HEK293 (cell line): ENCODE measurements around the gene CCDC116.
"Not testable (repeated sequence)": the region's sequence is repeated elsewhere in the genome, so short reads cannot be mapped to it uniquely, and the experiment has no call there.

Experiments
- CTCF ChIA-PET: fragments of 350-600 bp; formaldehyde crosslinking; extraction: SDS; loops from one replicate; lab custom pipeline; 2021; ENCODE audit warnings: antibody characterized with exemption; lab: Yijun Ruan, JAX
- POLR2A ChIA-PET: fragments of 300-600 bp; formaldehyde crosslinking; extraction: SDS; loops from one replicate; lab custom pipeline; 2020; ENCODE audit warnings: antibody characterized with exemption, inconsistent platforms; lab: Yijun Ruan, JAX
- H3K27ac ChIP-seq: fragments of 200-500 bp; sonication (Bioruptor generic); 2 replicates; pipeline ENCODE4 v1.5.1; 2014; ENCODE audit warnings: low read depth, low read length, control low read depth, inconsistent platforms; ENCODE audit errors: extremely low read depth
- H3K36me3 ChIP-seq, 2 experiments: fragments of 200-500 bp in 1 of 2; sonication (Bioruptor generic) in 1 of 2; 1 replicate in 1 of 2; 2 replicates in 1 of 2; pipeline ENCODE4 v1.5.1; 2014 to 2017; ENCODE audit warnings: inconsistent platforms in 2 of 2, low read length in 2 of 2; ENCODE audit not compliant: control insufficient read depth in 2 of 2, insufficient read depth in 1 of 2
- H3K4me1 ChIP-seq: fragments of 200-500 bp; sonication (Bioruptor generic); 2 replicates; pipeline ENCODE4 v1.5.1; 2014; ENCODE audit warnings: mild to moderate bottlenecking, low read length, inconsistent platforms; ENCODE audit not compliant: control insufficient read depth, insufficient read depth
- H3K4me3 ChIP-seq: 2 replicates; pipeline ENCODE4 v1.5.1; 2011; ENCODE audit warnings: low read depth, mild to moderate bottlenecking, control low read depth, low read length, moderate library complexity
- H3K9me3 ChIP-seq: fragments of 200-500 bp; sonication (Bioruptor generic); 2 replicates; pipeline ENCODE4 v1.5.1; 2014; ENCODE audit warnings: low read depth, low read length, inconsistent platforms; ENCODE audit not compliant: control insufficient read depth, insufficient read depth
- EGR2 ChIP-seq: fragments of 450-650 bp; formaldehyde crosslinking; IDR thresholded peaks from 2 replicates; pipeline ENCODE4 v1.5.1; 2016; ENCODE audit warnings: low read depth, missing biosample characterization, missing genetic modification characterization
- MYNN ChIP-seq: fragments of 450-650 bp; formaldehyde crosslinking; IDR thresholded peaks from 2 replicates; pipeline ENCODE4 v1.5.1; 2016; ENCODE audit warnings: missing biosample characterization, missing genetic modification characterization, borderline replicate concordance
- SP7 ChIP-seq: fragments of 450-650 bp; formaldehyde crosslinking; IDR thresholded peaks from 2 replicates; pipeline ENCODE4 v1.5.1; 2016; ENCODE audit warnings: missing biosample characterization, missing genetic modification characterization
- ZBTB17 ChIP-seq: fragments of 450-650 bp; formaldehyde crosslinking; IDR thresholded peaks from 2 replicates; pipeline ENCODE4 v1.5.1; 2016; ENCODE audit warnings: missing biosample characterization, missing genetic modification characterization
- ZBTB48 ChIP-seq: fragments of 450-650 bp; formaldehyde crosslinking; IDR thresholded peaks from 2 replicates; pipeline ENCODE4 v1.5.1; 2016; ENCODE audit warnings: missing biosample characterization, missing genetic modification characterization
- ZNF121 ChIP-seq: fragments of 450-650 bp; formaldehyde crosslinking; IDR thresholded peaks from 2 replicates; pipeline ENCODE4 v1.5.1; 2016; ENCODE audit warnings: missing biosample characterization, missing genetic modification characterization
- ZNF529 ChIP-seq: fragments of 450-650 bp; formaldehyde crosslinking; IDR thresholded peaks from 2 replicates; pipeline ENCODE4 v1.5.1; 2017; ENCODE audit warnings: missing genetic modification characterization, missing biosample characterization; ENCODE audit not compliant: insufficient replicate concordance
- ZNF555 ChIP-seq: fragments of 450-650 bp; formaldehyde crosslinking; conservative IDR thresholded peaks from 2 replicates; pipeline ENCODE4 v1.5.1; 2017; ENCODE audit warnings: missing biosample characterization, mild to moderate bottlenecking, missing genetic modification characterization, inconsistent platforms
- ZNF629 ChIP-seq: fragments of 450-650 bp; formaldehyde crosslinking; IDR thresholded peaks from 2 replicates; pipeline ENCODE4 v1.5.1; 2017; ENCODE audit warnings: missing biosample characterization, missing genetic modification characterization
- ZNF654 ChIP-seq: fragments of 450-650 bp; formaldehyde crosslinking; IDR thresholded peaks from 2 replicates; pipeline ENCODE4 v1.5.1; 2016; ENCODE audit warnings: low read depth, missing biosample characterization, missing genetic modification characterization
- ZNF701 ChIP-seq: fragments of 450-650 bp; formaldehyde crosslinking; IDR thresholded peaks from 2 replicates; pipeline ENCODE4 v1.5.1; 2016; ENCODE audit warnings: missing biosample characterization, missing genetic modification characterization
- ZSCAN16 ChIP-seq: fragments of 450-650 bp; formaldehyde crosslinking; IDR thresholded peaks from 2 replicates; pipeline ENCODE4 v1.5.1; 2016; ENCODE audit warnings: missing biosample characterization, missing genetic modification characterization
- TF ChIP-seq, protein P1 (sequence below): fragments of 450-650 bp; formaldehyde crosslinking; IDR thresholded peaks from 2 replicates; pipeline ENCODE4 v1.5.1; 2016; ENCODE audit warnings: missing biosample characterization, missing genetic modification characterization
- TF ChIP-seq, protein P2 (sequence below): fragments of 450-650 bp; formaldehyde crosslinking; IDR thresholded peaks from 2 replicates; pipeline ENCODE4 v1.5.1; 2016; ENCODE audit warnings: missing biosample characterization, missing genetic modification characterization
- TF ChIP-seq, protein P3 (sequence below): fragments of 450-650 bp; formaldehyde crosslinking; IDR thresholded peaks from 2 replicates; pipeline ENCODE4 v1.5.1; 2016; ENCODE audit warnings: missing biosample characterization, missing genetic modification characterization

The CCDC116 gene

DNA sequence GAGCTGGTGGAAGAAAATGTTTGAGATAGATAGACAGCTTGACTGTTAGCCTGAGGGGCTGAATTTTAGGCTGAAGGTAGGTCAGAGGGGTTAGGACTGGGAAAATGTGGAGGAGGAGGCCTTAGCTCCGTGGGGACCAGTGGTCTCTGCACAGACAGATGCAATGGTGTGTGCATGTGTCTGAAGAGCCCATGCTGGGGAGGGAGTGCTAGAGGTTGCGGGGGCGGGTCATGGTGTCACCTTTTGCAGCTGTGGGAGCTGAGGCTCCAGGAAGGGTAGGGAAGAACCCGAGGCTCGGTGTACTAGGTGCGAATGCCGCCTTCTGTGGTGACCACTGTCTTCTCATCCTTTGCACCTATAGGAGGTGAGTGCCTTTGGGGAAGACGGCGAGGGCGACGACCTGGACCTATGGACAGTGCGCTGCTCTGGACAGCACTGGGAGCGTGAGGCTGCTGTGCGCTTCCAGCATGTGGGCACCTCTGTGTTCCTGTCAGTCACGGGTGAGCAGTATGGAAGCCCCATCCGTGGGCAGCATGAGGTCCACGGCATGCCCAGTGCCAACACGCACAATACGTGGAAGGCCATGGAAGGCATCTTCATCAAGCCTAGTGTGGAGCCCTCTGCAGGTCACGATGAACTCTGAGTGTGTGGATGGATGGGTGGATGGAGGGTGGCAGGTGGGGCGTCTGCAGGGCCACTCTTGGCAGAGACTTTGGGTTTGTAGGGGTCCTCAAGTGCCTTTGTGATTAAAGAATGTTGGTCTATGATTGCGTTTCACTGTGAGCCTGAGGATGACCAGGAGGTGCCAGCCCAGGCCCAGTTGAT lies 11.2 kb downstream of the CCDC116 start:
- no peak for TF ChIP-seq SP7
- TF ChIP-seq ZNF529 (tag by site-specific recombination), result no peak
- TF ChIP-seq EGR2, result 0 out of 2 replicates have a peak, but pooled peaks have one; percentile 23
- TF ChIP-seq MYNN (tag by site-specific recombination), result no peak
- no peak for TF ChIP-seq ZNF629 (tag by site-specific recombination)
- no peak for TF ChIP-seq ZNF555 (tag by site-specific recombination)
- TF ChIP-seq, all 188 proteins: peak for 1
- Histone ChIP-seq H3K4me3 (no peak overlapping the region), H3K4me1 (no peaks in the 10 kb centered on the region), H3K9me3 (no peaks in the 10 kb centered on the region), H3K27ac (no peak overlapping the region), H3K36me3 (peaks cover 0 to 34% of the 10 kb centered on the region in 2 experiments; a peak in 2 of 3 replicates)
- ChIA-PET POLR2A (interaction anchor here (1.2 to 3.0 kb wide), 4 partner anchors 8 to 70 kb away, joined by 3 to 50 read pairs (median 21); partner anchors contain the start of genes CCDC116 and YDJC), CTCF (interaction anchor here (0.6 to 3.3 kb wide), 14 partner anchors 9 to 296 kb away, joined by 3 to 109 read pairs (median 5); partner anchors contain the start of genes CCDC116 and YDJC)

DNA sequence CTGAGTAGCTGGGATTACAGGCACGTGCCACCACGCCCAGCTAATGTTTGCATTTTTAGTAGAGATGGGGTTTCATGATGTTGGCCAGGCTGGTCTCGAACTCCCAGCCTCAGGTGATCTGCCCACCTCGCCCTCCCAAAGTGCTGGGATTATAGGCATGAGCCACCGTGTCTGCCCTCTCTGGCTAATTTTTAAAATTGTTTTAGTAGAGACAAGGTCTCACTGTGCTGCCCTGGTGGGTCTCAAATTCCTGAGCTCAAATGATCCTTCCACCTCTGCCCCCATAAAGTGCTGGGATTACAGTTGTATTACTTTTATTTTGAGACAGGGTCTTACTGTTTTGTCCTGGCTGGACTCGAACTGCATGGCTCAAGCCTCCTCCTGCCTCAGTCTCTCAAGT lies 13.0 kb downstream of the CCDC116 start:
- not testable (repeated sequence) for H3K4me3 ChIP-seq, H3K9me3 ChIP-seq, H3K4me1 ChIP-seq, H3K27ac ChIP-seq
- TF ChIP-seq ZNF121 (tag by site-specific recombination), result 0 out of 2 replicates have a peak, but pooled peaks have one; percentile 21
- H3K36me3 ChIP-seq, result peaks cover 0 to 43% of the 10 kb centered on the region in 2 experiments; a peak in 2 of 3 replicates
- ChIA-PET POLR2A (interaction anchor here (1.2 kb wide), 2 partner anchors 16 to 20 kb away, joined by 3 to 6 read pairs; no protein-coding TSS in a partner anchor), CTCF (interaction anchor here (0.7 to 4.5 kb wide), 5 partner anchors 9 to 58 kb away, joined by 3 to 56 read pairs (median 13); partner anchors contain the start of gene YDJC)

DNA sequence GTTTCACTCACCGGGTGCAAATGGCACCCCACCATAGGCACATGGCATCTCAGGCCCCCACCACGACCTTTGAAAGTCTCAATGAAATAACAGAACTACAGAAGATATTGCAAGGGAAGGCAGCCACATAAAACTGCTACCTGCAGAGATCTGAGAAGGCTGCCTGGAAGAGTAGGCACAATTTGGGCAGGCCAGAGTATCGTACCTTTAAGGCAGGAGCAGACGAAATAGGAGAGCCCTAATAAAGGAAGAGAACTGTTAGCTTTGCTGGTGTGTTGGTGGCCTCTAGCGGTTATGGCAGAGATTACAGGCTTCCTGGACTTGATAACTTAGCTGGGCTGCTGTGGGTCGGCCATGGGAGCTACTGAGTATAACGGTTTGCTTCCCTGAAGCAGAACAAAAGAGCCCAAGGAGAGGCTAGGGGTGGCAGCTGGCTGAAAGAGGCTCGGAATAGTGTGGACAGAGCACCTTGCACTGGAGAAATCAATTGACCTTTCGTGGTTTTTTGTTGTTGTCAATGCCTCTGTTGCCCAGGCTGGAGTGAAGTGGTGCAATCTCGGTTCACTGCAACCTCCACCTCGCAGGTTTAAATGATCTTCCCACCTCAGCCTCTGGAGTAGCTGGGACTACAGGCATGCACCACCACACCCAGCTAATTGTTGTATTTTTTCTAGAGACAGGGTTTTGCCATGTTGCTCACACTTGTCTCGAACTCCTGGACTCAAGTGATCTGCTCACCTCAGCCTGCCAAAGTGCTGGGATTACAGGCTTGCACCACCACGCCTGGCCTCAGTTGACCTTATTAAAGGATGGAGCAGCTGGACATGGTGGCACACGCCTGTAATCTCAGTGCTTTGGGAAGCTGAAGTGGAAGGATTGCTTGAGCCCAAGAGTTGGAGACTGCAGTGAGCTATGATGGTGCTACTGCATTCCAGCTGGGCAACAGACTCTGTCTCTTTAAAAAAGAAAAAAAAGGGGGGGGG lies 14.3 kb downstream of the CCDC116 start:
- Histone ChIP-seq H3K9me3 (no peaks in the 10 kb centered on the region), H3K4me3 (no peak overlapping the region), H3K36me3 (peaks cover 0 to 43% of the 10 kb centered on the region in 2 experiments; a peak in 2 of 3 replicates), H3K27ac (no peak overlapping the region), H3K4me1 (no peaks in the 10 kb centered on the region)
- POLR2A ChIA-PET, result interaction anchor here (0.8 to 1.7 kb wide), 5 partner anchors 11 to 21 kb away, joined by 3 to 7 read pairs (median 3); partner anchors contain the start of genes PPIL2 and YDJC
- TF ChIP-seq ZNF701 (tag by site-specific recombination), result no peak
- peak; percentile 93 for TF ChIP-seq ZNF654 (tag by site-specific recombination)
- TF ChIP-seq, protein P1, sequence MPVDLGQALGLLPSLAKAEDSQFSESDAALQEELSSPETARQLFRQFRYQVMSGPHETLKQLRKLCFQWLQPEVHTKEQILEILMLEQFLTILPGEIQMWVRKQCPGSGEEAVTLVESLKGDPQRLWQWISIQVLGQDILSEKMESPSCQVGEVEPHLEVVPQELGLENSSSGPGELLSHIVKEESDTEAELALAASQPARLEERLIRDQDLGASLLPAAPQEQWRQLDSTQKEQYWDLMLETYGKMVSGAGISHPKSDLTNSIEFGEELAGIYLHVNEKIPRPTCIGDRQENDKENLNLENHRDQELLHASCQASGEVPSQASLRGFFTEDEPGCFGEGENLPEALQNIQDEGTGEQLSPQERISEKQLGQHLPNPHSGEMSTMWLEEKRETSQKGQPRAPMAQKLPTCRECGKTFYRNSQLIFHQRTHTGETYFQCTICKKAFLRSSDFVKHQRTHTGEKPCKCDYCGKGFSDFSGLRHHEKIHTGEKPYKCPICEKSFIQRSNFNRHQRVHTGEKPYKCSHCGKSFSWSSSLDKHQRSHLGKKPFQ (tag by site-specific recombination), result no peak
- no peak for TF ChIP-seq ZSCAN16 (tag by site-specific recombination)
- peak; percentile 96 for TF ChIP-seq ZBTB17
- TF ChIP-seq ZNF121 (tag by site-specific recombination), result peak; percentile 96
- TF ChIP-seq, protein P2, sequence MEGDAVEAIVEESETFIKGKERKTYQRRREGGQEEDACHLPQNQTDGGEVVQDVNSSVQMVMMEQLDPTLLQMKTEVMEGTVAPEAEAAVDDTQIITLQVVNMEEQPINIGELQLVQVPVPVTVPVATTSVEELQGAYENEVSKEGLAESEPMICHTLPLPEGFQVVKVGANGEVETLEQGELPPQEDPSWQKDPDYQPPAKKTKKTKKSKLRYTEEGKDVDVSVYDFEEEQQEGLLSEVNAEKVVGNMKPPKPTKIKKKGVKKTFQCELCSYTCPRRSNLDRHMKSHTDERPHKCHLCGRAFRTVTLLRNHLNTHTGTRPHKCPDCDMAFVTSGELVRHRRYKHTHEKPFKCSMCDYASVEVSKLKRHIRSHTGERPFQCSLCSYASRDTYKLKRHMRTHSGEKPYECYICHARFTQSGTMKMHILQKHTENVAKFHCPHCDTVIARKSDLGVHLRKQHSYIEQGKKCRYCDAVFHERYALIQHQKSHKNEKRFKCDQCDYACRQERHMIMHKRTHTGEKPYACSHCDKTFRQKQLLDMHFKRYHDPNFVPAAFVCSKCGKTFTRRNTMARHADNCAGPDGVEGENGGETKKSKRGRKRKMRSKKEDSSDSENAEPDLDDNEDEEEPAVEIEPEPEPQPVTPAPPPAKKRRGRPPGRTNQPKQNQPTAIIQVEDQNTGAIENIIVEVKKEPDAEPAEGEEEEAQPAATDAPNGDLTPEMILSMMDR, result peak; percentile 83
- TF ChIP-seq, protein P3, sequence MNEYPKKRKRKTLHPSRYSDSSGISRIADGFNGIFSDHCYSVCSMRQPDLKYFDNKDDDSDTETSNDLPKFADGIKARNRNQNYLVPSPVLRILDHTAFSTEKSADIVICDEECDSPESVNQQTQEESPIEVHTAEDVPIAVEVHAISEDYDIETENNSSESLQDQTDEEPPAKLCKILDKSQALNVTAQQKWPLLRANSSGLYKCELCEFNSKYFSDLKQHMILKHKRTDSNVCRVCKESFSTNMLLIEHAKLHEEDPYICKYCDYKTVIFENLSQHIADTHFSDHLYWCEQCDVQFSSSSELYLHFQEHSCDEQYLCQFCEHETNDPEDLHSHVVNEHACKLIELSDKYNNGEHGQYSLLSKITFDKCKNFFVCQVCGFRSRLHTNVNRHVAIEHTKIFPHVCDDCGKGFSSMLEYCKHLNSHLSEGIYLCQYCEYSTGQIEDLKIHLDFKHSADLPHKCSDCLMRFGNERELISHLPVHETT, result 0 out of 2 replicates have a peak, but pooled peaks have one; percentile 26
- TF ChIP-seq ZBTB48 (tag by site-specific recombination), result 0 out of 2 replicates have a peak, but pooled peaks have one; percentile 36
- TF ChIP-seq, all 188 proteins: peak for 6
- CTCF ChIA-PET, result interaction anchor here (0.6 to 4.5 kb wide), 19 partner anchors 9 to 648 kb away, joined by 3 to 56 read pairs (median 5); partner anchors contain the start of genes CCDC116, PPIL2 and YDJC
